ENCODE data around the gene LRIT1. TPM values are rescaled to one million over a fixed set of nuclear protein-coding genes. Genes with fewer than 3 reads are reported as not detected.

Gene LRIT1
- total RNA-seq, 1 donor from 2014 or later = not detected

DNA sequence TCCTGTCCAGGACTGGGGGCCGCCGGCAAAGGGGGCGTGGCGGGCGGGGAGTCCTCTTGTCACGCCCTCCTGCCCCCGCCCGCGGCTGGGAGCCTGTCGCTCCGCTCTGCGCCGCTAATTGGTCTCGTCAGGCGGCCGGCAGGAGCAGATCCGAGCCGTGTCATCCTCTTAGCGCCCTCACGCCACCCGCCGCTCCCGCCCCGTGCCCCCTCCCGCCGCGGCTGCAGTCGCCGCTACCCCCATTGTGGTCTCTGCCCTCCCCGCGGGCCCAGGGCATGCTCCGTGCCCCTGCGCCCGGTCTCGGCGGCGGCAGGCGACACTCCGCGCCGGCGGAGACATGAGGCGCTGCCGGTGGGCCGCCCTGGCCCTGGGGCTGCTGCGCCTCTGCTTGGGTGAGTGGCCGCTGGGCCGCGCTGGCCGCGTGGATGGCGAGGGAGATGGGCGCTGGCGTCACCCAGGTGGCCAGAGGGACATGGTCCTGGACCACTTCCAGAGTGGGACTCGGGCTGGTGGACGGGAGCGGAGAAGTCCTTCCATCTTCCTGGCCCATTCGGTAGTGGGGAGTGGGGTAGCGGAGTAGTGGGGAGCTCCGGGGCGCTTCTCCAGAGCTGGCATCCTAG is 46.8 kb downstream of the LRIT1 start, which contains the start of gene CDHR1:
Gene CDHR1, plus strand, starts transcription at position 114 of the 620 bp plus-strand sequence. Its CDS starts 224 bp downstream, at position 338.
- Mint-ChIP-seq H3K27me3 (ENCODE audit: low read depth) (peaks cover 19% of the 10 kb centered on the region), H3K36me3 (ENCODE audit: low read depth) (no peaks in the 10 kb centered on the region), H3K4me3 (peak within 1 kb of the TSS; percentile 81), H3K27ac (ENCODE audit: unreplicated experiment) (no peak within 1 kb of the TSS), H3K9me3 (no peaks in the 10 kb centered on the region), H3K4me1 (no peaks in the 10 kb centered on the region)
- peak; percentile 26 for DNase-seq (ENCODE audit: low read depth, low spot score)
- TF ChIP-seq, protein P1, sequence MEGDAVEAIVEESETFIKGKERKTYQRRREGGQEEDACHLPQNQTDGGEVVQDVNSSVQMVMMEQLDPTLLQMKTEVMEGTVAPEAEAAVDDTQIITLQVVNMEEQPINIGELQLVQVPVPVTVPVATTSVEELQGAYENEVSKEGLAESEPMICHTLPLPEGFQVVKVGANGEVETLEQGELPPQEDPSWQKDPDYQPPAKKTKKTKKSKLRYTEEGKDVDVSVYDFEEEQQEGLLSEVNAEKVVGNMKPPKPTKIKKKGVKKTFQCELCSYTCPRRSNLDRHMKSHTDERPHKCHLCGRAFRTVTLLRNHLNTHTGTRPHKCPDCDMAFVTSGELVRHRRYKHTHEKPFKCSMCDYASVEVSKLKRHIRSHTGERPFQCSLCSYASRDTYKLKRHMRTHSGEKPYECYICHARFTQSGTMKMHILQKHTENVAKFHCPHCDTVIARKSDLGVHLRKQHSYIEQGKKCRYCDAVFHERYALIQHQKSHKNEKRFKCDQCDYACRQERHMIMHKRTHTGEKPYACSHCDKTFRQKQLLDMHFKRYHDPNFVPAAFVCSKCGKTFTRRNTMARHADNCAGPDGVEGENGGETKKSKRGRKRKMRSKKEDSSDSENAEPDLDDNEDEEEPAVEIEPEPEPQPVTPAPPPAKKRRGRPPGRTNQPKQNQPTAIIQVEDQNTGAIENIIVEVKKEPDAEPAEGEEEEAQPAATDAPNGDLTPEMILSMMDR (conservative IDR thresholded peaks at IDR 0.05) = no peak

DNA sequence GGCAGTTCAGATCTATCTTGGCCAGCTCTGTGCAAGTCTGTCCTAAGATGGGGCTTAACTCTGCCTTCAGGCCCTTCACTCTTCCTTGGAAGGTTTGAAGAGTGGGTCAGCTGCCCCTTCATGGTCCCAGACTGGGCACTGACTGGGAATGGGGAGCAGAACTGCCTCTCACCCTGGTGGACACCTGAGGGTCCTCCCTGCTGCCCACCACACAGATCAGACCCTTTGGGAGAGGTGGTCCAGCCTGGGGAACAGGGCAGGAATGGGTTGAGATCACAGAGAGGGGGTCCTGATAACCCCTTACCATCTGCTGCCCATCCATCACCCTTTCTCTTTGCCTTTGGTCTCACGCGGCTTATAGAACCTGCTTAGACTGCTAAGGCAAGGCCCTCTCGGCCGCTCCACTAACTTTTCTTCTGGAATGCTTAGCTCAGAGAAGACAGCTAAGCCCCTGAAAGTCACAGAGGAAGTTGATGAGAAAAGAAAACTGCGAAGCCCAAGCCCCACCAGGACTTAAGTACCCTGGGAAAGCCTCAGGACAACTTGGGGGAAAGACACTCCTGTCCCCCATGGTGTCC is 47.4 kb downstream of the LRIT1 start:
- no peaks in the 10 kb centered on the region for H3K4me1 Mint-ChIP-seq
- TF ChIP-seq, protein P1 (conservative IDR thresholded peaks at IDR 0.05) = no peak
- H3K9me3 Mint-ChIP-seq = no peaks in the 10 kb centered on the region
- H3K27ac Mint-ChIP-seq (ENCODE audit: unreplicated experiment) = no peak overlapping the region
- H3K4me3 Mint-ChIP-seq = peak overlapping the region; percentile 77
- no peaks in the 10 kb centered on the region for H3K36me3 Mint-ChIP-seq (ENCODE audit: low read depth)
- no peak for DNase-seq (ENCODE audit: low read depth, low spot score)
- peaks cover 19% of the 10 kb centered on the region for H3K27me3 Mint-ChIP-seq (ENCODE audit: low read depth)

- no peaks in the 10 kb centered on the region for H3K4me1 Mint-ChIP-seq
- H3K27me3 Mint-ChIP-seq (ENCODE audit: low read depth) = peaks cover 19% of the 10 kb centered on the region
- H3K4me3 Mint-ChIP-seq = no peak overlapping the region
- DNase-seq (ENCODE audit: low read depth, low spot score) = no peak
- no peaks in the 10 kb centered on the region for H3K36me3 Mint-ChIP-seq (ENCODE audit: low read depth)
- no peak overlapping the region for H3K27ac Mint-ChIP-seq (ENCODE audit: unreplicated experiment)
- TF ChIP-seq, protein P1 (conservative IDR thresholded peaks at IDR 0.05) = no peak
- no peaks in the 10 kb centered on the region for H3K9me3 Mint-ChIP-seq
These were observed 48.0 kb downstream of the LRIT1 start for GRCh38 chr10:84193327-84193726.

DNA sequence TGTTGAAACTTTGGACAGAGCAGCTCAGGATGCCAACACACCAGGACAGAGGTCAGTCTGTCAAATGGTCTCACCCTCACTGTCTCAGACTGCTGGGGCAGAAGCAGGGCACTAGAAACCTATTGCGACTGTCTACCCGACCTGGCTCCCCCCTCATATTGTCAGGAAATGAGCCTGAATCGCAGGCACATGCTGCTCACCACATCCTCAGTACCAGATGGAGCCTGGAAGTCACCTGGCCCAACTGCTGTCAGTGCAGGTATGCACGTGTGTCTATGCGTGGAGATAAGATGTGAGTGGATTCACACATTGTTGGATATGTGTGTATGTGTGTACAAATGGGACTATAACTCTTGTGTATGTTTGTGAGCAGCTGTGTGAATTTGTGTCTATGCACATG is 50.2 kb downstream of the LRIT1 start:
- no peaks in the 10 kb centered on the region for H3K9me3 Mint-ChIP-seq
- no peak overlapping the region for H3K27ac Mint-ChIP-seq (ENCODE audit: unreplicated experiment)
- TF ChIP-seq, protein P1 (conservative IDR thresholded peaks at IDR 0.05) = no peak
- H3K27me3 Mint-ChIP-seq (ENCODE audit: low read depth) = peaks cover 19% of the 10 kb centered on the region
- DNase-seq (ENCODE audit: low read depth, low spot score) = no peak
- no peaks in the 10 kb centered on the region for H3K36me3 Mint-ChIP-seq (ENCODE audit: low read depth)
- H3K4me1 Mint-ChIP-seq = no peaks in the 10 kb centered on the region
- no peak overlapping the region for H3K4me3 Mint-ChIP-seq

DNA sequence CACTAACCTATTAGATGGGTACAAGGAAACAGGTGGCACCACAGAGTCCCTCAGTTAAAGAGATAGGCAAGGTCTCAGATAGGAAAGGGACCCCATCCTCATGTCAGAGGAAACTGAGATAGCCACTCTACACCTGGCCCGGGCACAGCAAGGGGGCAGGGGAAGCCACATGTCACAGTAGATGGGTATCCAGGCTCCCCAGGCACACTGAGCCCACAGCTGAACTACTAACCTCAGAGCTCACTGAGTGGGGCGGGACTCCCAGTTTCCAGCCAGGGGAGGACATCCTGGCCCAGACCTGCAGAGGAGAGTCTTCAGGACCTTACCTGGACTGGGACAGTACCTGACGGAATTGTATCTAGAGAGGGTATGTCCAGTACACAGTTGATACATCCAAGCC is 50.7 kb downstream of the LRIT1 start:
- DNase-seq (ENCODE audit: low read depth, low spot score) = no peak
- Mint-ChIP-seq H3K36me3 (ENCODE audit: low read depth) (no peaks in the 10 kb centered on the region), H3K4me1 (no peaks in the 10 kb centered on the region), H3K4me3 (no peak overlapping the region), H3K9me3 (no peaks in the 10 kb centered on the region), H3K27me3 (ENCODE audit: low read depth) (peaks cover 18% of the 10 kb centered on the region), H3K27ac (ENCODE audit: unreplicated experiment) (no peak overlapping the region)
- TF ChIP-seq, protein P1 (conservative IDR thresholded peaks at IDR 0.05) = no peak
